ENCODE data around the gene RNU6-8. TPM values are rescaled to one million over a fixed set of nuclear protein-coding genes. Genes with fewer than 3 reads are reported as not detected.

RNU6-8 gene
- total RNA-seq, 1 experiment from 2014 or later: not detected

- no peak for ATAC-seq
- Mint-ChIP-seq H3K27ac (no peak overlapping the region), H3K4me3 (no peak overlapping the region), H3K9me3 (peaks cover 16% of the 10 kb centered on the region), H3K27me3 (ENCODE audit: low read depth) (no peaks in the 10 kb centered on the region), H3K36me3 (no peaks in the 10 kb centered on the region), H3K4me1 (no peaks in the 10 kb centered on the region)
- DNase-seq (ENCODE audit: low spot score): no peak
- CTCF ChIA-PET: interaction anchor here (0.6 kb wide), 1 partner anchor 261 kb away, joined by 3 read pairs; no protein-coding TSS in a partner anchor
- no peak for TF ChIP-seq EMX1 (CRISPR knock-in tag; IDR thresholded peaks at IDR 0.05)
- TF ChIP-seq ARID4B (CRISPR knock-in tag; IDR thresholded peaks at IDR 0.05; ENCODE audit: borderline replicate concordance): no peak
- no peak for TF ChIP-seq MLX (CRISPR knock-in tag; IDR thresholded peaks at IDR 0.05)
- no peak for TF ChIP-seq ESRRA (CRISPR knock-in tag; IDR thresholded peaks at IDR 0.05; ENCODE audit: borderline replicate concordance)
- TF ChIP-seq AR (CRISPR knock-in tag; IDR thresholded peaks at IDR 0.05): no peak
- no peak for TF ChIP-seq HMGXB4 (CRISPR knock-in tag; IDR thresholded peaks at IDR 0.05)
- TF ChIP-seq JAZF1 (CRISPR knock-in tag; IDR thresholded peaks at IDR 0.05): no peak
- no peak for TF ChIP-seq SOX15 (CRISPR knock-in tag; IDR thresholded peaks at IDR 0.05)
- no peak for TF ChIP-seq AFF4 (CRISPR knock-in tag; IDR thresholded peaks at IDR 0.05; ENCODE audit: borderline replicate concordance)
- no peak for TF ChIP-seq KAT7 (CRISPR knock-in tag; IDR thresholded peaks at IDR 0.05; ENCODE audit: borderline replicate concordance)
- no peak for TF ChIP-seq NR1H2 (CRISPR knock-in tag; IDR thresholded peaks at IDR 0.05)
- TF ChIP-seq ZNF671 (CRISPR knock-in tag; IDR thresholded peaks at IDR 0.05): no peak
- TF ChIP-seq ZNF532 (CRISPR knock-in tag; IDR thresholded peaks at IDR 0.05; ENCODE audit: borderline replicate concordance): no peak
- no peak for TF ChIP-seq ATF6 (CRISPR knock-in tag; IDR thresholded peaks at IDR 0.05)
- no peak for TF ChIP-seq ELF4 (CRISPR knock-in tag; IDR thresholded peaks at IDR 0.05; ENCODE audit: low read depth)
- TF ChIP-seq NR2C2 (CRISPR knock-in tag; IDR thresholded peaks at IDR 0.05): no peak
- POLR2A ChIA-PET: no interaction called here
These were observed 12.4 kb downstream of the RNU6-8 start for GRCh38 chr14:32190673-32191072.

Measured in WTC11 (cell line).